Posterior vena cava (tissue), 2 donors: ENCODE measurements around the gene ZDHHC20. TPM values are rescaled to one million over a fixed set of nuclear protein-coding genes. Genes with fewer than 3 reads are reported as not detected.

Experiments
- DNase-seq: peaks from one replicate; pipeline ENCODE4 v3.0.0-alpha.2; 2020; ENCODE audit warnings: low spot score
- intact Hi-C, 2 donors: fragments of 100-400 bp; cut with DNase I; formaldehyde crosslinking; loops; one replicate each; pipeline versions ENCODE4 v1.14.1 to v1.14.2; 2022 to 2023
- total RNA-seq, 2 donors: library from RNA; stranded (reverse); fragmentation: NEBNext Ultra II Directional; extraction: Animal tissue kit (Norgen Biotek cat#: 25700); gene quantifications; one replicate each; pipeline ENCODE4 v1.2.1, GENCODE V29; 2021
- donor health status: DM: yes; HTN: yes; CAD: no.
- donor health status: DM: yes; HTN: yes; CAD: no.

Gene ZDHHC20
- total RNA-seq, 2 donors from 2014 or later, result 57.6 to 60.4 TPM

DNA sequence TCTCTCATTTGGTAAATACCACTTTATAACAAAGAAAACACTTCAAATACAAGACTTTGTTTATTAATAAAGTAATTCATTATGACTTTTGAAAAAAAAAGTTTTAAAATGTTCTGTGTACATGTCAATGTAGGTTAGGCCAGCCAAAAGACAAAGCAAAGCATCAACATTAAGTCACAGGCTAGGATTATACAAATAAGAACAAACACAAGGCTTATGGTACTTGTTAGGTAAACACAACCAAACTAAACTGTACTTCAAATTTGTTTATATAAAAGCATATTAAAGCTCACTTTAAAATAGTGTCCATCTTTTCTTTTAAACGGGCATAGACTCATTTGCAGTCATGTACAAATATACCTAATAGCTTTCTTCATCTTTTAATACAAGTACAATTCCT lies 86.6 kb downstream of the ZDHHC20 start:
- intact Hi-C loops, result no loop called here
- DNase-seq, result no peak

- no peak for DNase-seq
- intact Hi-C loops, result no loop called here
Observed at GRCh38 chr13:21371011-21371410, 88.1 kb downstream of the ZDHHC20 start.

GRCh38 chr13:21365574-21365973 lies 93.5 kb downstream of the ZDHHC20 start:
- no peak for DNase-seq
- intact Hi-C loops, result no loop called here

- intact Hi-C loops, result no loop called here
- DNase-seq, result no peak
Observed at GRCh38 chr13:21364916-21365315, 94.2 kb downstream of the ZDHHC20 start.

DNA sequence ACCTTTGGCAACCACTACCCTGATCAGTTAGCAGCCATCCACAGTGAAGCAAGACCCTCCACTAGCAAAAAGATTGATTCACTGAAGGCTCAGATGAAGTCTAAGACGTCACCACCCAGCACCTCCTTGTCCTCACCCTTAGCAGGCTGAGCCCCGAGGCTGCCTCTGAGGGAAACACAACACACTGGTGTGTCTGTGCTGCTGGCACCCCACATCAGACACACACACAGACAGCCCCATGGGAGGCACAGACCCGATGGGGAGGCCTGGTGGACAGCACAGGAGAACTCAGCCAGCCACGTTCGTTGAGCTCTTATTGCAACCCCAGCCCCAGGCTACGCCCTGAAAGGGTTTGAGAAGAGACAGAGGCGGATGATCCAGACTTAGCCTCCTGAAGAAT lies 94.7 kb downstream of the ZDHHC20 start:
- intact Hi-C loops, result no loop called here
- no peak for DNase-seq

- intact Hi-C loops, result no loop called here
- no peak for DNase-seq
Observed at GRCh38 chr13:21362741-21363140, 96.4 kb downstream of the ZDHHC20 start.

GRCh38 chr13:21361706-21362105 lies 97.4 kb downstream of the ZDHHC20 start:
- intact Hi-C loops, result no loop called here

DNA sequence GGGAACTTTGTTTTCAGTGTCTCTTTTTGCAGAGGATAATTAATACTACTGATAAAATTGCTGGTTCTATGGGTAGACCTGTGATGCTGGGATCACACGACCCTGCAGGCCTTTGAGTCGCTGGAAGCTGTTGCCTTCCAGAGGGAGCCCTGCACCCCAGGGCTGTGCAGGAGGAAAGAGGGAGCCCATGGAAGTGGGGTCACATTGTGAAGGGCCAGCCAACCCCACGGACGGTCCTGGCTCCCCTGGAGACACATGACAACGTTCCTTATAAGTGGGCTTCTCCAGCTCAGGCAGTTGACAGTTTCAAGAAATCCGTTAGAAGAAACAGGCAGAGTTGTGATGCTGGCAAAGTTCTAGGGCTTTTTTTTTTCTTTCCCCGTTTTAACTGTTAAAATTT lies 98.0 kb downstream of the ZDHHC20 start:
- intact Hi-C loops, result no loop called here
- no peak for DNase-seq

More at GRCh38 chr13:21361706-21362105, 97.4 kb downstream of the ZDHHC20 start:
- DNase-seq, result no peak

GRCh38 chr13:21360463-21360862 lies 98.6 kb downstream of the ZDHHC20 start:
- intact Hi-C loops, result no loop called here

DNA sequence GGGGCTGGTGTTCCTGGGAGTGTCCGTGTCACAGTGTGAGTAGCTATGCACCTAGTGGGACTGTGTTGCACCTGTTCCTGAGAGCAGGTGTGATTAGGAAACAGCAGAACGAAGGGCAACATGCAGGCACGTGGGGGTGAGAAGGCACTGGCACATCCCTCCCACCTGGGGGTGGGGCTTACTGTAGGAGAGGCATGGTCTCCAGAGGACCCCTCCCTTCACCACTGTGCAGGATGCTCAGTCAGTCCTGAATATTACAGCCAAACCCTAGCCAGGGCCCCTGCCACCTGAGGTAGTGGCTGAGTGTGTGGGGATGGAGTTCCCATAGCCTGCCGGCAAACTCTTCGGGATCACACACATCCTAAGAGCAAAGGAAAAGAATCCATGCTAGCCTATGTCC lies 99.2 kb downstream of the ZDHHC20 start:
- intact Hi-C loops, result no loop called here
- no peak for DNase-seq

More at GRCh38 chr13:21360463-21360862, 98.6 kb downstream of the ZDHHC20 start:
- DNase-seq, result no peak

DNA sequence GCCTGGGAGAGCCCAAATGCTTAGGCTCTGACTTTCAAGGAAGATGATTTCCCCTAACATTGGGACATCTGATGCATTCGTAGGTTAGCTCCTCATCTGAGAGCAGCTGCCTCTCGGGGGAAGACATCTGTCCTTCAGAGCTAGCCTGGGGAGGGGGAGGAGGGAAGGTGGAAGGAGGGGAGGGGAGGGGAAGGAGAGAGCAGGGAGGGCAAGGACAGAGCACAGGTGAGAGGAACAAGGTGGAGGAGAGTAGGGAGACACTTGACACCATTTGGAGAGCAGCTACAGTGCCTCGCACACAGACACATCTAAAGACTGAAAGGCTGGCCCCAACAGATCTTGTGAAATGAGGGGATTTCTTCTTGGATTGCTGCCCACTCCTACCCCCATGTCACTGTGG lies 103.8 kb downstream of the ZDHHC20 start:
- intact Hi-C loops, result no loop called here
- DNase-seq, result no peak

GRCh38 chr13:21354721-21355120 lies 104.4 kb downstream of the ZDHHC20 start:
- intact Hi-C loops, result no loop called here
- DNase-seq, result no peak

GRCh38 chr13:21348488-21349120 lies 110.5 kb downstream of the ZDHHC20 start:
- intact Hi-C loops, result no loop called here
- no peak for DNase-seq

DNA sequence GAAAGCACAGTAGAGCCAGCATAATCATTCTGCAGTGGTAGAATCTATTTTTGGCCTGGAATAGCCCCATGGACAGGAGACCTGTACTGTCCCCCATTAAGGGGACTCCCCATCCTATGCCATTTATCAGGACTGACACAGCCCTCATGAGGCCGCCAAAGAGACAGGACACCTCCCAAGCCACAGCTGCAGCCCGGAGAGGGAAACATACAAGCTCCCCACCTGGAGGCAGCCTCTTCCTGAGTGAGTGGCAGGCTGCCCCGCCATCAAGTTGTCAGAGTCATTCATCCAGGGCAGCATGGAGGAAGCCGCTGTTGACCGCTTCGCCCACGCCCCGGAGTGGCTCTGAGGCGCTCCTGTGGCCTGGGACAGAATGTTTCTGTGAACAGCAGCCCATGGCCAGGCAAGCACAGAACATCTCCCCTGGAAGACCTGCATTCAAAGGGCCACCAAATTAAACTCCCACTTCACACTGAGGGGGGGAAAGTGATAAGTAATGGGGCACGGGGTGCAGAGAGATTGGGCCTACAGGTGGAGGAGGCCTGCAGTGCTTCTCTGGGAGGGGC lies 111.3 kb downstream of the ZDHHC20 start:
- intact Hi-C loops, result no loop called here
- no peak for DNase-seq

GRCh38 chr13:21344662-21345176 lies 114.4 kb downstream of the ZDHHC20 start:
- no peak for DNase-seq
- intact Hi-C loops, result no loop called here

GRCh38 chr13:21343659-21344058 lies 115.4 kb downstream of the ZDHHC20 start:
- intact Hi-C loops, result no loop called here
- DNase-seq, result no peak

GRCh38 chr13:21342699-21343442 lies 116.2 kb downstream of the ZDHHC20 start:
- intact Hi-C loops, result no loop called here
- no peak for DNase-seq

DNA sequence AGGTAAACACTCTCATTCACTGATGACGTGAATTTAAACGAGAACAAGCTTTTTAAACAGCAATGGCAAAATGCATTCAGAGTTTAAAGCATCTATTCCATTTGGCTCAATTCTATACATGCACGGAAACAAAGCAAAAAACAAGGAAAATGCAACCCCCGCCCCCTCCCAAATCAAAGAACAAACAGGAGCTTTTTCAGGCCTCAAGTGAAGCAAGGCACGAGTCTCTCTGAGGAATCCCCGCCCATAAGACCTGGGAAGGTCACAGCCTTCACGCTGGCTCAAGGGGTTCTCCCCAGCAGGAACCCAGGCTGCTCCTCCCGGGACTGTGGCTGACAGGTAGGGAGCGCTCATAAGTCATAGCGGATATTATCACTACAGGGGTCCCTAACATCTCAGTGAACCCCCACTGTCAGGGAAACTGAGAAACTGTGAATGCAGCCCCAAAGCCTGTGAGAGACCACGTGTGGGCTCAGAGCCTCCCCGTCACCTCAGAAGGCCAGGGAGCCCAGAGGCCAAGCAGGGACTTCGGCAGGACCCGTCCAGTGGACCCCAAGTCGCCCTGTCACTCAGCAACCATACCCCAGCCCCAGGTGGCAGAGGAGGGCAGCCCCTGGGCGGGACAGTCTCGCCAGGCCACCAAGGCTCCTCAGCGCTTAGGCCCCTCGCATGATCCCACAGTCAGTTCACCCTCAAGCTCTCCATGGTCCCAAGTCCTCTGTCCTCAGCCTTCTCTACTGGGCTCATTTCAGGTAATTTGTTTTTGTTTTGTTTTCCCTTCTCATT lies 117.3 kb downstream of the ZDHHC20 start:
- intact Hi-C loops, result no loop called here
- DNase-seq, result no peak

DNA sequence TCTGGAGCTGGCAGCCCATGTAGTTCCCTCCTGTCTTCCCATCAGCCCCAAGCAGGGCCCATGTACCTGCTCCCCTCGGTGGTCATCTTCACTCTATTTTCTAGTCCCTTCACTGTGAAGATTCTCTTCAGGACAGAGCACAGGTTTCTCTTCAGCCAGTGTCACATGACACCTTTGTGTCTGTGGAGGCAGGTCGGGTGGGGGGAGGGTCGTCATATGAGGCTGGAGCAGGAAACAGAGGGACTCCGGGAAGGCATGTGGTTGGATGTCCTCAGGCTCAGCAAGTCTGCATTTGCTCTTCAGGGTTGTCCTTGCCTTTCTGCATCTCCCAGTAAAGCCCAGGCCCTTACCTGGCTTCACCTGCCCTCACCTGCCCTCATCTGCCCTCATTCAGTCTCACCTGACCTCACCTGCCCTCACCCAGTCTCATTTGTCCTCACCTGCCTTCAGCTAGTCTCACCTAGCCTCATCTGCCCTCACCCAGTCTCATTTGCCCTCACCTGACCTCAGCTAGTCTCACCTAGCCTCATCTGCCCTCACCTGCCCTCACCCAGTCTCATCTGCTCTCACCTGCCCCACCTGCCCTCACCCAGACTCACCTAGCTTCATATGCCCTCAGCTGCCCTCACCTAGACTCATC lies 120.3 kb downstream of the ZDHHC20 start:
- intact Hi-C loops, result no loop called here
- DNase-seq, result no peak
